Parathyroid adenoma (tissue), 2 donors: ENCODE measurements around the gene STX1A.

Experiments
- H2AFZ ChIP-seq: fragments of 300-600 bp; sonication (generic); one replicate; pipeline ENCODE4 v1.7.0; 2017; ENCODE audit warnings: antibody characterized with exemption, mild to moderate bottlenecking
- H3K27ac ChIP-seq: fragments of 300-600 bp; sonication (generic); one replicate; pipeline ENCODE4 v1.7.0; 2017
- H3K27me3 ChIP-seq: fragments of 300-600 bp; sonication (generic); one replicate; pipeline ENCODE4 v1.7.0; 2017; ENCODE audit warnings: low read length; ENCODE audit not compliant: control insufficient read depth, insufficient read depth
- H3K36me3 ChIP-seq: fragments of 300-600 bp; sonication (generic); one replicate; pipeline ENCODE4 v1.7.0; 2017; ENCODE audit warnings: low read length; ENCODE audit not compliant: control insufficient read depth, insufficient read depth
- H3K4me1 ChIP-seq: fragments of 300-600 bp; sonication (generic); one replicate; pipeline ENCODE4 v1.7.0; 2017; ENCODE audit warnings: control low read depth
- H3K4me2 ChIP-seq: fragments of 300-600 bp; sonication (generic); one replicate; pipeline ENCODE4 v1.7.0; 2017; ENCODE audit warnings: low read length
- H3K4me3 ChIP-seq: fragments of 300-600 bp; sonication (generic); one replicate; pipeline ENCODE4 v1.7.0; 2017; ENCODE audit warnings: low read depth, low read length
- H3K79me2 ChIP-seq: fragments of 300-600 bp; sonication (generic); one replicate; pipeline ENCODE4 v1.7.0; 2017; ENCODE audit warnings: control low read depth
- H3K9ac ChIP-seq: fragments of 300-600 bp; sonication (generic); one replicate; pipeline ENCODE4 v1.7.0; 2017; ENCODE audit warnings: mild to moderate bottlenecking
- H3K9me3 ChIP-seq: fragments of 300-600 bp; sonication (generic); one replicate; pipeline ENCODE4 v1.7.0; 2017; ENCODE audit warnings: low read length; ENCODE audit not compliant: control insufficient read depth
- CTCF ChIP-seq: fragments of 300-600 bp; sonication (generic); IDR thresholded peaks from one replicate; pipeline ENCODE4 v1.7.0; 2017; ENCODE audit warnings: antibody characterized with exemption, mild to moderate bottlenecking
- donor health status: primary hyperparathyroidism.

Gene STX1A

GRCh38 chr7:73740212-73740611 is 20.7 kb upstream of the STX1A start:
- no peak overlapping the region for H3K9ac ChIP-seq
- H3K36me3 ChIP-seq, result no peaks in the 10 kb centered on the region
- no peaks in the 10 kb centered on the region for H3K27me3 ChIP-seq
- no peak overlapping the region for H2AFZ ChIP-seq
- H3K9me3 ChIP-seq, result no peaks in the 10 kb centered on the region
- H3K4me1 ChIP-seq, result peaks cover 30% of the 10 kb centered on the region
- H3K4me3 ChIP-seq, result no peak overlapping the region
- no peak overlapping the region for H3K4me2 ChIP-seq
- TF ChIP-seq CTCF, result no peak
- no peaks in the 10 kb centered on the region for H3K79me2 ChIP-seq
- H3K27ac ChIP-seq, result peak overlapping the region; percentile 27

GRCh38 chr7:73739387-73739767 is 19.9 kb upstream of the STX1A start:
- no peaks in the 10 kb centered on the region for H3K9me3 ChIP-seq
- no peaks in the 10 kb centered on the region for H3K79me2 ChIP-seq
- H3K9ac ChIP-seq, result peak overlapping the region; percentile 28
- no peaks in the 10 kb centered on the region for H3K27me3 ChIP-seq
- peak overlapping the region; percentile 84 for H2AFZ ChIP-seq
- H3K4me1 ChIP-seq, result peaks cover 30% of the 10 kb centered on the region
- H3K4me2 ChIP-seq, result peak overlapping the region; percentile 80
- peak overlapping the region; percentile 81 for H3K4me3 ChIP-seq
- TF ChIP-seq CTCF, result no peak
- no peaks in the 10 kb centered on the region for H3K36me3 ChIP-seq
- peak overlapping the region; percentile 89 for H3K27ac ChIP-seq

DNA sequence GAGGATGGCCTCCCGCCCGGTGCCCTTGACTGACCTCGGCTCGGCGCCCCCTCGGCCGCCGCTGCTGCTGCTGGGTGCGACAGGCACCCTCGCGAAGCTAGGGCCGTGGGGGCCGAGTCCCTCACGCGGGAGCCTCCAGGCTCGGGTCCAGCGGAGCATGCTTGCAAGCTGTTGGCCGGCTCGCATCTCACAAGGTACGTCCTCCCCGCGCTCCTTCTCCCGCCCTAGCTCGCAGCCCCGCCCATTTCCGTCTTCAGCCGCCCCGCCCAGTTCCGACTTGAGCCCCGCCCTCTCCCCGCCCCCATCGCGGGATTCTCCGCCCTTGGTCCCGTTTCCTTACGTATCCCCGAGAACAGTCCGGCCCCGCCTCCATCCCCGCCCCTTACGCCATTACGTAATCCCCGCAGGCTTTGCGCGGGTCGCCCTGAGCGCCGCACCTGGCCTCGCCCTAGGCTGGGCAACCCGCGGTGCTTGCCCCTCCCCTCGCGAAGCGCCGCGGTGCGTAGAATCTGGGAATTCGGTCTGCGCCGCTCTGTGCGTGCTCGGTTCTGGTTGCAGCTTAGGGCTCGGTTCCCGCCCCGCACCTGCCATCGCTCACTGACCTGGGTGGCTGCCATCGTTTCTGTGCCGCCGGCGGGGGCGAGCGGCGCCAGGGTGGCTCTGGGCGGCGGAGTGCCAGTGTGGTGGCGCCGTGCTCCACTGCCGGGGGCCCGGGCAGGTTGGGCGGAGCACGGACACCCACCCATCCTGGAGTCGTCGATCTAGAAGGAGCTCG is 19.3 kb upstream of the STX1A start, which contains the start of gene ABHD11:
Gene ABHD11, minus strand, starts transcription at position 191 of the 775 bp plus-strand sequence. Its CDS starts 32 bp downstream, at position 159.
- H2AFZ ChIP-seq, result peak within 1 kb of the TSS; percentile 94
- TF ChIP-seq CTCF, result no peak

GRCh38 chr7:73738220-73738611 is 18.7 kb upstream of the STX1A start:
- peak overlapping the region; percentile 24 for H3K9ac ChIP-seq
- peak overlapping the region; percentile 89 for H3K27ac ChIP-seq
- no peaks in the 10 kb centered on the region for H3K27me3 ChIP-seq
- peak overlapping the region; percentile 94 for H2AFZ ChIP-seq
- H3K4me3 ChIP-seq, result peak overlapping the region; percentile 81
- H3K4me1 ChIP-seq, result peaks cover 24% of the 10 kb centered on the region
- H3K36me3 ChIP-seq, result no peaks in the 10 kb centered on the region
- no peaks in the 10 kb centered on the region for H3K9me3 ChIP-seq
- no peak for TF ChIP-seq CTCF
- H3K4me2 ChIP-seq, result peak overlapping the region; percentile 93
- H3K79me2 ChIP-seq, result no peaks in the 10 kb centered on the region

More for the DNA sequence above, 19.3 kb upstream of the STX1A start, which contains the start of gene ABHD11:
- Histone ChIP-seq H3K4me3 (peak within 1 kb of the TSS; percentile 81), H3K27ac (peak within 1 kb of the TSS; percentile 89), H3K4me1 (peaks cover 30% of the 10 kb centered on the region), H3K27me3 (no peaks in the 10 kb centered on the region), H3K9ac (peak within 1 kb of the TSS; percentile 28), H3K36me3 (no peaks in the 10 kb centered on the region), H3K9me3 (no peaks in the 10 kb centered on the region), H3K79me2 (no peaks in the 10 kb centered on the region), H3K4me2 (peak within 1 kb of the TSS; percentile 93)
